Measurements from ENCODE around the gene OBSCN. TPM values are rescaled to one million over a fixed set of nuclear protein-coding genes. Genes with fewer than 3 reads are reported as not detected.

Gene OBSCN
- total RNA-seq, 2 experiments from 2014 or later, result 80.8 to 82.2 TPM

DNA sequence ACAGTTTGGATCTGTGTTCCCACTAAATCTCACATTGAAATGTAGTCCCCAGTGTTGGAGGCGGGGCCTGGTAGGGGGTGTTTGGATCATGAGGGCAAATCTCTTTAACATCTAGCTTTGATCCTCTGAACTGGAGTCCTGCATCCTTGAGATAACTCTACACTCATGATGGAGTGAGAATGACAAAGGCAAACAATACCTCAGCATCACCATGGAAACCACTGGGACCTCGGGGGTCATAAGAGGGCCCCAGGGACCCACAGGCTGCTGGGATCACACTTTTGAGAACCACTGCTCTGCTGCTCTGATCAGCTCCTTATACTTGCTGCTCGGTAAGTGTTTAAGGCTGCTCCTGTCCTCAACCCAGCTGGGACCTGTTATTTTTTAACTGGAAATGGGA lies 13.4 kb upstream of the OBSCN start:
- Mint-ChIP-seq H3K4me1 (ENCODE audit: low read depth) (no peaks in the 10 kb centered on the region), H3K27me3 (no peaks in the 10 kb centered on the region), H3K27ac (no peak overlapping the region), H3K9me3 (peaks cover 7% of the 10 kb centered on the region), H3K4me3 (no peak overlapping the region), H3K36me3 (ENCODE audit: low read depth) (peaks cover 14% of the 10 kb centered on the region)
- DNase-seq (no peak), ATAC-seq (ENCODE audit: poor library complexity) (no peak)
- H3K4me3 ChIP-seq (ENCODE audit: low read length), result no peak overlapping the region
- ChIA-PET POLR2A (no interaction called here), CTCF (no interaction called here)
- H3K36me3 ChIP-seq (ENCODE audit: insufficient read depth, low read length), result no peaks in the 10 kb centered on the region
- H3K27ac ChIP-seq (ENCODE audit: low read depth in 1 of 2, low read length in 2 of 2), result no peak overlapping the region
- H3K9me3 ChIP-seq (ENCODE audit: control insufficient read depth in 1 of 2, insufficient read depth in 1 of 2, low read length in 2 of 2), result peaks cover 6 to 10% of the 10 kb centered on the region in 2 experiments
- intact Hi-C loops (cut with DNase I, micrococcal nuclease), result no loop called here
- TF ChIP-seq, protein P1, sequence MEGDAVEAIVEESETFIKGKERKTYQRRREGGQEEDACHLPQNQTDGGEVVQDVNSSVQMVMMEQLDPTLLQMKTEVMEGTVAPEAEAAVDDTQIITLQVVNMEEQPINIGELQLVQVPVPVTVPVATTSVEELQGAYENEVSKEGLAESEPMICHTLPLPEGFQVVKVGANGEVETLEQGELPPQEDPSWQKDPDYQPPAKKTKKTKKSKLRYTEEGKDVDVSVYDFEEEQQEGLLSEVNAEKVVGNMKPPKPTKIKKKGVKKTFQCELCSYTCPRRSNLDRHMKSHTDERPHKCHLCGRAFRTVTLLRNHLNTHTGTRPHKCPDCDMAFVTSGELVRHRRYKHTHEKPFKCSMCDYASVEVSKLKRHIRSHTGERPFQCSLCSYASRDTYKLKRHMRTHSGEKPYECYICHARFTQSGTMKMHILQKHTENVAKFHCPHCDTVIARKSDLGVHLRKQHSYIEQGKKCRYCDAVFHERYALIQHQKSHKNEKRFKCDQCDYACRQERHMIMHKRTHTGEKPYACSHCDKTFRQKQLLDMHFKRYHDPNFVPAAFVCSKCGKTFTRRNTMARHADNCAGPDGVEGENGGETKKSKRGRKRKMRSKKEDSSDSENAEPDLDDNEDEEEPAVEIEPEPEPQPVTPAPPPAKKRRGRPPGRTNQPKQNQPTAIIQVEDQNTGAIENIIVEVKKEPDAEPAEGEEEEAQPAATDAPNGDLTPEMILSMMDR (IDR thresholded peaks at IDR 0.05), result no peak
- H3K27me3 ChIP-seq (ENCODE audit: control insufficient read depth in 1 of 2, insufficient read depth in 2 of 2, low read length in 2 of 2), result no peaks in the 10 kb centered on the region
- peaks cover 6% of the 10 kb centered on the region for H3K4me1 ChIP-seq (ENCODE audit: insufficient read depth, low read length)

DNA sequence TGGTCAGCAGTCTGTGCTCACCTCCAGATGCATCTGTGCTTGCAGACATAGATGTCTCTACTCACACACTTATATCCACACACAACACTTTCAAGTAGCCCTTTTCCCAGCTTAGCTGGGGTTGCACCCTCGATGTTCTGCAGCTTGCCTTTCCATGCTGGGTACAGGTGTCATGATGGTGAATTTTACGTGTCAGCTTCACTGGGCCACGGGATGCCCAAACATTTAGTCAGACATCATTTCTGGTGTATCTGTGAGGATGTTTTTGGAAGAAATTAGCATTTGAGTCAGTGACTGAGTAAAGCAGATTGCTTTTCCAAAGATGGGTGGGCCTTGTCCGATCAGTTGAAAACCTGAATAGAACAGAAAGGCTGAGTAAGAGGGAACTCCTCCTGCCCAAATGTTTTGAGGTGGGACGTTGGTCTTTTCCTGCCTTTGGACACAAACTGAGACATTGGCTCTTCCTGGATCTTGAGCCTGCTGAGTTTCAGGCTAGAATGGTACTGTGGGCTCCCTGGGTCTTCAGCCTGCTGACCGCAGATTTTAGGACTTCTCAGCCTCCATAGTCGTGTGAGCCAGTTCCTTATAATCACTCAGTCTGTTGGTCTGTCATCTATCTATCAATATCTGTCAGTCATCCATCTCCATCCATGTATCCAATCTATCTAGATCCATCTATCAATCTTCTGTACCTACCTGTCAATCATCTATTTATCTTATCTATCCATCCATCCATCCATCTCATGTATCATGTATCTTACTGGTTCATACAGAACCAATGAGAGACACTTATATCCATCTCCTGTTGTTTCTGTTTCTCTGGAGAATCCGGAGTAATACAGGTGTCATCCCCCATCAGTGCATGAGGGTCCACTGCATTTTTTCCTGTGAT lies 12.7 kb upstream of the OBSCN start:
- Histone ChIP-seq H3K4me3 (ENCODE audit: low read length) (no peak overlapping the region), H3K9me3 (ENCODE audit: control insufficient read depth in 1 of 2, insufficient read depth in 1 of 2, low read length in 2 of 2) (peaks cover 6 to 17% of the 10 kb centered on the region in 2 experiments), H3K36me3 (ENCODE audit: insufficient read depth, low read length) (no peaks in the 10 kb centered on the region), H3K4me1 (ENCODE audit: insufficient read depth, low read length) (no peaks in the 10 kb centered on the region), H3K27ac (ENCODE audit: low read depth in 1 of 2, low read length in 2 of 2) (no peak overlapping the region), H3K27me3 (ENCODE audit: control insufficient read depth in 1 of 2, insufficient read depth in 2 of 2, low read length in 2 of 2) (no peaks in the 10 kb centered on the region)
- no peak overlapping the region for H3K27ac Mint-ChIP-seq
- POLR2A ChIA-PET, result no interaction called here
- H3K4me1 Mint-ChIP-seq (ENCODE audit: low read depth), result no peaks in the 10 kb centered on the region
- H3K36me3 Mint-ChIP-seq (ENCODE audit: low read depth), result peaks cover 19% of the 10 kb centered on the region
- TF ChIP-seq, protein P1 (IDR thresholded peaks at IDR 0.05), result no peak
- H3K27me3 Mint-ChIP-seq, result no peaks in the 10 kb centered on the region
- DNase-seq (no peak), ATAC-seq (ENCODE audit: poor library complexity) (no peak)
- CTCF ChIA-PET, result no interaction called here
- H3K4me3 Mint-ChIP-seq, result no peak overlapping the region
- intact Hi-C loops (cut with DNase I, micrococcal nuclease), result no loop called here
- peaks cover 10% of the 10 kb centered on the region for H3K9me3 Mint-ChIP-seq

DNA sequence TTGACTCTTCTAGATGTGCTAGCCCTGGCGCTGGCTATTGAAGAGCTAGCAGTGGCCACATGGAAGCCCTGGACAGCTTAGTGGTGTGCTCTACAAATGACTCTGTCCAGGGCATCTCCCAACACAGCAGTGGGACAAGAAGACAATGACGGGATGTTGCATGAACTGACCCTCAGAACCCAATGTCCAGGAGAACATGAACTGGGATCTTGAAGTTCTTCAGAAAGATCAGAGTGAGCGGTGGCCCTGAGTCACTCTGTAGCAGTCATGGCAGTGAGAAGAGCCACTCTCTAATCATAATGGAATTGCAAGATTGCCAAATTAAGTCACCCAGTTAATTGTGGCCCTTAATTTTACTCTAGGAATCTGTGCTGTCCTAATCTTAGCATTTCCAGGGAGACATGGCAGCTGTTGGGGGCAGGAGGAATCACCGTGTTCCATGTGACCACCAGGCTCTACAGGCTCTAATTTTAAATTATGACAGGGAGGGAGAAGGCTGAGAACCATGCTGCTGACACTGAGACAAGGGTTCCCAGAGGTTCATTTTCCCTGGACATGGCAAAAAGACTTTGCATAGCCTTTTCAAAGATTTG lies 10.2 kb upstream of the OBSCN start:
- Histone ChIP-seq H3K27me3 (ENCODE audit: control insufficient read depth in 1 of 2, insufficient read depth in 2 of 2, low read length in 2 of 2) (no peaks in the 10 kb centered on the region), H3K27ac (ENCODE audit: low read depth in 1 of 2, low read length in 2 of 2) (no peak overlapping the region), H3K4me1 (ENCODE audit: insufficient read depth, low read length) (no peaks in the 10 kb centered on the region), H3K36me3 (ENCODE audit: insufficient read depth, low read length) (no peaks in the 10 kb centered on the region), H3K4me3 (ENCODE audit: low read length) (no peak overlapping the region), H3K9me3 (ENCODE audit: control insufficient read depth in 1 of 2, insufficient read depth in 1 of 2, low read length in 2 of 2) (peaks cover 6 to 18% of the 10 kb centered on the region in 2 experiments)
- Mint-ChIP-seq H3K4me1 (ENCODE audit: low read depth) (no peaks in the 10 kb centered on the region), H3K4me3 (no peak overlapping the region), H3K27ac (no peak overlapping the region), H3K36me3 (ENCODE audit: low read depth) (peaks cover 19% of the 10 kb centered on the region), H3K9me3 (peaks cover 10% of the 10 kb centered on the region), H3K27me3 (peaks cover 10% of the 10 kb centered on the region)
- POLR2A ChIA-PET, result no interaction called here
- CTCF ChIA-PET, result no interaction called here
- DNase-seq, result no peak
- no peak for ATAC-seq (ENCODE audit: poor library complexity)
- intact Hi-C loops (cut with DNase I, micrococcal nuclease), result no loop called here
- TF ChIP-seq, protein P1 (IDR thresholded peaks at IDR 0.05), result no peak
